ENCODE results near the gene TAF4.

GRCh38 chr20:61940976-61941720, 124.5 kb downstream of the TAF4 start:
- no peak for TF ChIP-seq CTCF (IDR thresholded peaks at IDR 0.05)
- no peak for TF ChIP-seq POLR2A (IDR thresholded peaks at IDR 0.05)
